IMR-90 (cell line): ENCODE results near the gene TENM3. TPM values are rescaled to one million over a fixed set of nuclear protein-coding genes. Genes with fewer than 3 reads are reported as not detected.

Source experiments
- ATAC-seq: fragments of 200-7000 bp; cut with Tn5 transposase; 2 replicates; pipeline ENCODE4 v1.9.1; 2020; ENCODE audit warnings: low read depth, mild to moderate bottlenecking, moderate library complexity
- BruUV-seq: library from RNA; stranded (reverse); fragments of 400-500 nt; replicated peaks from 2 replicates; lab custom pipeline; 2021; lab: Mats Ljungman, UMichigan
- CTCF ChIA-PET: fragments of 300-600 bp; formaldehyde crosslinking; extraction: SDS; loops from one replicate; lab custom pipeline; 2021; ENCODE audit warnings: antibody characterized with exemption; lab: Yijun Ruan, JAX
- POLR2A ChIA-PET: fragments of 300-600 bp; sonication (Branson Sonifier 250); formaldehyde crosslinking; loops from one replicate; lab custom pipeline; 2022; ENCODE audit warnings: antibody characterized with exemption; ENCODE audit not compliant: unreplicated experiment; lab: Charles Lee
- DNase-seq: peaks from one replicate; pipeline ENCODE4 v3.0.0; 2013
- H2AFZ ChIP-seq: replicated peaks from 2 replicates; pipeline ENCODE3; 2013; ENCODE audit warnings: low read length, mild to moderate bottlenecking; ENCODE audit not compliant: poor library complexity
- H2AK5ac ChIP-seq: 2 replicates; pipeline ENCODE4 v1.6.1; 2013; ENCODE audit warnings: low read depth, low read length, inconsistent platforms
- H2AK9ac ChIP-seq: replicated peaks from 2 replicates; pipeline ENCODE3; 2013; ENCODE audit warnings: mild to moderate bottlenecking, low read depth, low read length, moderate library complexity; ENCODE audit not compliant: poor library complexity
- H2BK120ac ChIP-seq: 2 replicates; pipeline ENCODE4 v1.6.1; 2013; ENCODE audit warnings: low read depth, low read length, inconsistent platforms
- H2BK15ac ChIP-seq: 3 replicates; pipeline ENCODE4 v1.6.1; 2013; ENCODE audit warnings: low read depth, low read length, inconsistent platforms
- H2BK20ac ChIP-seq: 2 replicates; pipeline ENCODE4 v1.6.1; 2013; ENCODE audit warnings: low read depth, mild to moderate bottlenecking, inconsistent platforms, low read length, moderate library complexity
- H2BK5ac ChIP-seq: 2 replicates; pipeline ENCODE4 v1.6.1; 2013; ENCODE audit warnings: mild to moderate bottlenecking, low read depth, low read length, inconsistent platforms; ENCODE audit not compliant: poor library complexity, severe bottlenecking
- H3K14ac ChIP-seq: replicated peaks from 2 replicates; pipeline ENCODE4 v1.6.1; 2013; ENCODE audit warnings: low read depth, low read length, inconsistent platforms
- H3K18ac ChIP-seq: 2 replicates; pipeline ENCODE4 v1.6.1; 2013; ENCODE audit warnings: low read depth, low read length, control low read depth
- H3K23ac ChIP-seq: 2 replicates; pipeline ENCODE4 v1.6.1; 2013; ENCODE audit warnings: low read depth, low read length, inconsistent platforms
- H3K27ac ChIP-seq: 2 replicates; pipeline ENCODE4 v1.5.1; 2013; ENCODE audit warnings: mild to moderate bottlenecking, control low read depth, low read length; ENCODE audit not compliant: insufficient read depth
- H3K27me3 ChIP-seq: 2 replicates; pipeline ENCODE4 v1.6.1; 2013; ENCODE audit warnings: low read length; ENCODE audit not compliant: control insufficient read depth, insufficient read depth
- H3K36me3 ChIP-seq: 2 replicates; pipeline ENCODE4 v1.6.1; 2013; ENCODE audit warnings: low read length, mixed read lengths; ENCODE audit not compliant: control insufficient read depth, insufficient read depth
- H3K4ac ChIP-seq: 2 replicates; pipeline ENCODE4 v1.6.1; 2013; ENCODE audit warnings: low read depth, low read length, inconsistent platforms
- H3K4me1 ChIP-seq: 2 replicates; pipeline ENCODE4 v1.6.1; 2013; ENCODE audit warnings: low read length, mixed read lengths; ENCODE audit not compliant: control insufficient read depth, insufficient read depth
- H3K4me2 ChIP-seq: 2 replicates; pipeline ENCODE4 v1.6.1; 2013; ENCODE audit warnings: low read depth, mild to moderate bottlenecking, control low read depth, low read length, moderate library complexity
- H3K4me3 ChIP-seq: 2 replicates; pipeline ENCODE4 v1.5.1; 2013; ENCODE audit warnings: low read depth, mild to moderate bottlenecking, control low read depth, low read length, moderate library complexity; ENCODE audit not compliant: insufficient read depth
- H3K56ac ChIP-seq: 2 replicates; pipeline ENCODE4 v1.6.1; 2013; ENCODE audit warnings: low read length, inconsistent platforms; ENCODE audit not compliant: insufficient read depth; ENCODE audit errors: extremely low read depth
- H3K79me1 ChIP-seq, 2 experiments: 2 replicates each; pipeline ENCODE4 v1.6.1; 2013; ENCODE audit warnings: low read length in 2 of 2, inconsistent platforms in 1 of 2, low read depth in 1 of 2
- H3K9ac ChIP-seq: 2 replicates; pipeline ENCODE4 v1.6.1; 2013; ENCODE audit warnings: low read depth, low read length, control low read depth
- H3K9me1 ChIP-seq: 2 replicates; pipeline ENCODE4 v1.6.1; 2013; ENCODE audit warnings: low read length, inconsistent platforms; ENCODE audit not compliant: insufficient read depth
- H3K9me3 ChIP-seq: 2 replicates; pipeline ENCODE4 v1.6.1; 2013; ENCODE audit warnings: low read length; ENCODE audit not compliant: control insufficient read depth, insufficient read depth
- H4K20me1 ChIP-seq: 2 replicates; pipeline ENCODE4 v1.6.1; 2013; ENCODE audit warnings: low read length, inconsistent platforms; ENCODE audit not compliant: insufficient read depth
- H4K5ac ChIP-seq: 2 replicates; pipeline ENCODE4 v1.6.1; 2013; ENCODE audit warnings: mild to moderate bottlenecking, low read depth, low read length, control low read depth
- H4K8ac ChIP-seq, 2 experiments: 2 replicates each; pipeline ENCODE4 v1.6.1; 2013; ENCODE audit warnings: low read depth in 2 of 2, low read length in 2 of 2, control low read depth in 1 of 2, inconsistent platforms in 1 of 2
- H4K91ac ChIP-seq: 2 replicates; pipeline ENCODE4 v1.6.1; 2013; ENCODE audit warnings: low read depth, low read length, inconsistent platforms; ENCODE audit not compliant: insufficient read depth
- BHLHE40 ChIP-seq: fragments of 150-350 bp; IDR thresholded peaks from 2 replicates; pipeline ENCODE4 v1.6.1; 2016; ENCODE audit warnings: mild to moderate bottlenecking, low read depth, low read length
- CEBPB ChIP-seq: IDR thresholded peaks from 2 replicates; pipeline ENCODE4 v1.6.1; 2012; ENCODE audit warnings: low read depth, low read length, improper control_type of control experiment
- CHD1 ChIP-seq: IDR thresholded peaks from 2 replicates; pipeline ENCODE4 v1.6.1; 2012; ENCODE audit warnings: low read depth, low read length, improper control_type of control experiment
- FOS ChIP-seq: fragments of 150-350 bp; IDR thresholded peaks from 2 replicates; pipeline ENCODE4 v1.6.1; 2016; ENCODE audit warnings: low read depth, low read length
- MAZ ChIP-seq: IDR thresholded peaks from 2 replicates; pipeline ENCODE4 v1.6.1; 2012; ENCODE audit warnings: low read depth, mild to moderate bottlenecking, low read length, improper control_type of control experiment, moderate library complexity, borderline replicate concordance
- MXI1 ChIP-seq: IDR thresholded peaks from 2 replicates; pipeline ENCODE4 v1.6.1; 2012; ENCODE audit warnings: low read depth, mild to moderate bottlenecking, low read length, moderate library complexity, borderline replicate concordance
- NFE2L2 ChIP-seq: fragments of 150-350 bp; IDR thresholded peaks from 2 replicates; pipeline ENCODE4 v1.6.1; 2016; ENCODE audit warnings: low read depth, mild to moderate bottlenecking, low read length
- RAD21 ChIP-seq: IDR thresholded peaks from 2 replicates; pipeline ENCODE4 v1.6.1; 2012; ENCODE audit warnings: low read length, improper control_type of control experiment
- RCOR1 ChIP-seq: IDR thresholded peaks from 2 replicates; pipeline ENCODE4 v1.6.1; 2012; ENCODE audit warnings: mild to moderate bottlenecking, low read length, improper control_type of control experiment; ENCODE audit not compliant: insufficient replicate concordance
- RFX5 ChIP-seq: IDR thresholded peaks from 2 replicates; pipeline ENCODE4 v1.8.0; 2012; ENCODE audit warnings: low read depth, mild to moderate bottlenecking, low read length, moderate library complexity
- SMC3 ChIP-seq: fragments of 150-350 bp; IDR thresholded peaks from 2 replicates; pipeline ENCODE4 v1.6.1; 2016; ENCODE audit warnings: low read depth, mild to moderate bottlenecking, antibody characterized with exemption, low read length, moderate library complexity
- WGBS, 2 experiments: methylation state at CpG; one replicate each; pipeline versions ENCODE4 v1.1.5 to v1.1.7; 2013; ENCODE audit warnings: missing lambda C conversion rate in 2 of 2; ENCODE audit not compliant: insufficient read length in 1 of 2; ENCODE audit errors: extremely low coverage in 2 of 2; 5-methylcytosine and 5-hydroxymethylcytosine counted together
- dilution Hi-C: fragments of 300-500 bp; cut with HindIII; formaldehyde crosslinking; loops from one replicate; pipeline ENCODE4 v1.14.3; 2018; ENCODE audit warnings: low sequenced_read_pairs; ENCODE audit not compliant: unreplicated experiment
- in situ Hi-C: fragments of 300-500 bp; cut with MboI; formaldehyde crosslinking; loops from 3 replicates; pipeline ENCODE4 v1.14.3; 2019; ENCODE audit warnings: low sequenced_read_pairs, inconsistent platforms, mixed read lengths
- intact Hi-C: fragments of 100-400 bp; cut with micrococcal nuclease; formaldehyde crosslinking; loops from 2 replicates; pipeline ENCODE4 v1.10.0; 2022
- polyA plus RNA-seq, 3 experiments: library from polyadenylated mRNA; depleted of rRNA; stranded (reverse); fragments of >200 nt; gene quantifications; 2 replicates each; pipeline ENCODE4 v1.2.3, GENCODE V29; 2012; ENCODE audit warnings: low replicate concordance in 1 of 3
- total RNA-seq: library from RNA; depleted of rRNA; stranded (reverse); fragments of >200 nt; gene quantifications from 2 replicates; pipeline ENCODE4 v1.2.3, GENCODE V29; 2012
- TF ChIP-seq, protein P1 (sequence below): fragments of 150-350 bp; IDR thresholded peaks from 2 replicates; pipeline ENCODE4 v1.6.1; 2016; ENCODE audit warnings: low read depth, mild to moderate bottlenecking, low read length, moderate library complexity, borderline replicate concordance

Gene TENM3
- total and polyA plus RNA-seq, 2 of the 4 experiments (the other 2 are of a cell fraction) = 29.9 to 173 TPM

DNA sequence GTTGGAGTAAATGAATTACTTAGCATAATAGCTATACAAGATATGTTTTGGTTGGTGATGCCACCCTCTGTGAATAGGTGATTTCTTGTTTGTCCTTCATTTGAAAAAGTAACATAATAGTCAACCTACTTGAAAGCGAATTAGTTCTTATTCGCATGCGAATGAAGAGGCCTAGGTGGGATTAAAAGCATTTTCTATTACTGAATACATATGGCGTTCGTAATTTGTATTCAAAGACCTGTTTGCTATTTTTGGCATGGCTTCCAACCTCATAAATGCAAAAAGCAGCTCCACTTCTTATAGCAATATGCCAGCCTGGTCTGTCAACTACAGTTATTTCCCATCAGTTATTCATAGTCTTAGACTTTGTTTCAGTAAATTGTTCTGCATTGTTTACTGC, 261.3 kb downstream of the TENM3 start:
- Histone ChIP-seq H3K56ac (no peak overlapping the region), H2BK15ac (no peak overlapping the region), H3K4me3 (no peak overlapping the region), H4K20me1 (no peaks in the 10 kb centered on the region), H3K9me1 (no peaks in the 10 kb centered on the region), H3K4ac (no peak overlapping the region), H2BK5ac (no peak overlapping the region), H4K8ac (no peak overlapping the region), H2AFZ (no peak overlapping the region), H3K4me1 (no peaks in the 10 kb centered on the region), H4K5ac (no peak overlapping the region), H3K4me2 (no peak overlapping the region), H3K27me3 (no peaks in the 10 kb centered on the region), H2AK9ac (no peak overlapping the region), H3K23ac (no peak overlapping the region), H3K18ac (no peak overlapping the region), H3K14ac (no peak overlapping the region), H3K36me3 (no peaks in the 10 kb centered on the region), H3K27ac (no peak overlapping the region), H4K91ac (no peak overlapping the region), H3K9me3 (no peaks in the 10 kb centered on the region), H2BK20ac (no peak overlapping the region), H2AK5ac (no peak overlapping the region), H2BK120ac (no peak overlapping the region), H3K79me1 (peaks cover 0 to 7% of the 10 kb centered on the region in 2 experiments; a peak in 1 of 4 replicates), H3K9ac (no peak overlapping the region)
- dilution Hi-C loops (no loop called here), in situ Hi-C loops (no loop called here), intact Hi-C loops (no loop called here)
- POLR2A ChIA-PET = no interaction called here
- ATAC-seq = no peak
- DNase-seq = no peak
- no TSS peak for BruUV-seq
- no peak for TF ChIP-seq RFX5
- no peak for TF ChIP-seq FOS
- TF ChIP-seq MXI1 = no peak
- TF ChIP-seq CEBPB = no peak
- TF ChIP-seq RAD21 = no peak
- TF ChIP-seq BHLHE40 = no peak
- no peak for TF ChIP-seq MAZ
- TF ChIP-seq, protein P1, sequence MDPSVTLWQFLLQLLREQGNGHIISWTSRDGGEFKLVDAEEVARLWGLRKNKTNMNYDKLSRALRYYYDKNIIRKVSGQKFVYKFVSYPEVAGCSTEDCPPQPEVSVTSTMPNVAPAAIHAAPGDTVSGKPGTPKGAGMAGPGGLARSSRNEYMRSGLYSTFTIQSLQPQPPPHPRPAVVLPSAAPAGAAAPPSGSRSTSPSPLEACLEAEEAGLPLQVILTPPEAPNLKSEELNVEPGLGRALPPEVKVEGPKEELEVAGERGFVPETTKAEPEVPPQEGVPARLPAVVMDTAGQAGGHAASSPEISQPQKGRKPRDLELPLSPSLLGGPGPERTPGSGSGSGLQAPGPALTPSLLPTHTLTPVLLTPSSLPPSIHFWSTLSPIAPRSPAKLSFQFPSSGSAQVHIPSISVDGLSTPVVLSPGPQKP = no peak
- no peak for TF ChIP-seq CHD1
- no peak for TF ChIP-seq RCOR1
- no peak for TF ChIP-seq NFE2L2
- TF ChIP-seq SMC3 = no peak
- 100% methylated on average over 2 of the region's 5 CpGs; no CpG with 5 or more reads in 1 of the 2 experiments for WGBS, 2 experiments
- CTCF ChIA-PET = no interaction called here
